ENCODE results near the gene IQCC.
A peak's percentile ranks its signal among the peaks of the same experiment; 100 is the strongest.

The IQCC gene

GRCh38 chr1:32197837-32198236, 7.6 kb upstream of the IQCC start:
- no peak for TF ChIP-seq CTCF (IDR thresholded peaks at IDR 0.05; ENCODE audit: low read depth, low read length)
- no peak overlapping the region for H3K4me3 ChIP-seq (ENCODE audit: low read depth, low read length)
- no peaks in the 10 kb centered on the region for H3K9me3 ChIP-seq (ENCODE audit: severe bottlenecking)
- no peaks in the 10 kb centered on the region for H3K27me3 ChIP-seq (ENCODE audit: insufficient read depth, low read depth, severe bottlenecking)
- no peak for DNase-seq
- peaks cover 51% of the 10 kb centered on the region for H3K36me3 ChIP-seq
- H3K27ac ChIP-seq, result no peak overlapping the region; the same call in 1 of the 2 replicates

DNA sequence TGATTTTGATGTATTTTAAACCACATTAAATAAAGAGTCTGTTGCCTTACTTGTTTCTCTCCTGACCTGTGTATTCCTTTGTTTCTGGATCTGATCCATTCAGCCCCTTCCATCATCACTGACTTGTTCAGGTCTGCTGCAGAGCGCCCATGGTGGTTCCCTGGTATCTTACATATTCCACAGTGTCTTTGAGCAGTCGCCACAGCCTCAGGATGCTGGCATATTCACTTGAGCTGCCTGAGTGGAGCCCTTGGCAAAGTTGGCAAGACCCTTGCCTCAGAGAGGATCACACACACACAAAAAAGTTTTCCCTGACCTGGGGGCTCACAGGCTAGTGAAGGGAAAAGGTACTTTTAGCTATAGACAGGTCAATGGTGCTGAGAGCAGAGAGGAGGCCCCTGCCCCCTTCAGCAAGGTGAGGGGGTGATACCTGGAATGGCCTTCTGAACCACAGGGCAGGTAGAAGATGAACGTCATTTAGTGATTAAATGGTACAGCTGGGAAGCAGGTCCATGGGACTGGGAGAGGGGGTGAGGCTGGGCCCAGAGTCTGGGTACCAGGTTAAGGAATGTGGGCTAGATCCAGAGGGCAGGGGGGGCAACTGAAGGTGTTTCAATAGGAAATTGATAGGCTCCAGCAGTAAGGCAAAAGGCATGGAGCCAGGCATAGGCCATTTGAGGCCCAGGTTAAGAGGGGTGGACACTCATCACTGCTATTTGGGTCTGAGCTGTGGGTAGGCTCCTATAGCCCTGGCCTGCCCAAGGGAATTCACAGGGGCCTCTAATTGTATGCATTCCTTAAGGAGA, 7.0 kb upstream of the IQCC start:
- no peaks in the 10 kb centered on the region for H3K9me3 ChIP-seq (ENCODE audit: severe bottlenecking)
- H3K27ac ChIP-seq, result no peak overlapping the region; the same call in 1 of the 2 replicates
- H3K36me3 ChIP-seq, result peaks cover 45% of the 10 kb centered on the region
- no peak overlapping the region for H3K4me3 ChIP-seq (ENCODE audit: low read depth, low read length)
- DNase-seq, result no peak
- no peaks in the 10 kb centered on the region for H3K27me3 ChIP-seq (ENCODE audit: insufficient read depth, low read depth, severe bottlenecking)
- TF ChIP-seq CTCF (IDR thresholded peaks at IDR 0.05; ENCODE audit: low read depth, low read length), result no peak

GRCh38 chr1:32199043-32199716, 6.3 kb upstream of the IQCC start:
- H3K36me3 ChIP-seq, result peaks cover 38% of the 10 kb centered on the region
- no peak overlapping the region for H3K4me3 ChIP-seq (ENCODE audit: low read depth, low read length)

DNA sequence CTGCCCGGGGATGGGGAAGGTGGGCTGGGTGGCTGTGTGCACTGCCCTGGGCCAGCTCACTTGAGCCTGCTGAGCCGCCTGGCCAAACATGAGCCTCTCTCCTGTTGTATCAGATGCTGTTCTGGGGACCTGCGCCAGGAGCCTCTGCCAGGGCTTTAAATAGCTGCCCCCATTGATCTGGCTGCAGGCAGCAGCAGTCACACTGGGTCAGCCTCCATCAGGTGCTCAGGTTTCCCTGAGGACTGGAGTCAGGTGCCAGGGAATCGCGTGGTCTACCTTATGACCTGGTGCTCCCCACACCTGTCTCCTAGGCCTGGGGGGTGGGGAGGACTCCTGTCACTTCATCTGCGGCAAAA, 5.8 kb upstream of the IQCC start:
- Histone ChIP-seq H3K9me3 (ENCODE audit: severe bottlenecking) (no peaks in the 10 kb centered on the region), H3K36me3 (peaks cover 32% of the 10 kb centered on the region), H3K27me3 (ENCODE audit: insufficient read depth, low read depth, severe bottlenecking) (no peaks in the 10 kb centered on the region), H3K4me3 (ENCODE audit: low read depth, low read length) (peak overlapping the region; percentile 77), H3K27ac (peak overlapping the region; percentile 65)
- no peak for TF ChIP-seq CTCF (IDR thresholded peaks at IDR 0.05; ENCODE audit: low read depth, low read length)
- no peak for DNase-seq

More at GRCh38 chr1:32199043-32199716, 6.3 kb upstream of the IQCC start:
- no peaks in the 10 kb centered on the region for H3K9me3 ChIP-seq (ENCODE audit: severe bottlenecking)
- no peak for DNase-seq
- no peak overlapping the region; the same call in 1 of the 2 replicates for H3K27ac ChIP-seq
- TF ChIP-seq CTCF (IDR thresholded peaks at IDR 0.05; ENCODE audit: low read depth, low read length), result no peak
- H3K27me3 ChIP-seq (ENCODE audit: insufficient read depth, low read depth, severe bottlenecking), result no peaks in the 10 kb centered on the region

- Histone ChIP-seq H3K36me3 (peaks cover 25% of the 10 kb centered on the region), H3K4me3 (ENCODE audit: low read depth, low read length) (peak within 1 kb of the TSS; percentile 77), H3K27ac (peak within 1 kb of the TSS; percentile 65), H3K9me3 (ENCODE audit: severe bottlenecking) (no peaks in the 10 kb centered on the region), H3K27me3 (ENCODE audit: insufficient read depth, low read depth, severe bottlenecking) (no peaks in the 10 kb centered on the region)
- peak; percentile 57 for DNase-seq
- TF ChIP-seq CTCF (IDR thresholded peaks at IDR 0.05; ENCODE audit: low read depth, low read length), result no peak
These were observed 5.1 kb upstream of the IQCC start, which contains the start of gene CCDC28B for GRCh38 chr1:32200226-32201010. Gene CCDC28B, plus strand, starts transcription at chr1:32200595. Its CDS starts 1,341 bp downstream, at chr1:32201936.

All from WERI-Rb-1 (cell line).